Hematopoietic multipotent progenitor cell treated with erythropoietin and hydrocortisone succinate and interleukin-3 and kit ligand, for 4 days (in vitro differentiated cells): ENCODE measurements around the gene PHEX.
A peak's percentile ranks its signal among the peaks of the same experiment; 100 is the strongest.

Source experiments
- DNase-seq: peaks from one replicate; pipeline ENCODE4 v3.0.0-alpha.2; 2015

The PHEX gene

DNA sequence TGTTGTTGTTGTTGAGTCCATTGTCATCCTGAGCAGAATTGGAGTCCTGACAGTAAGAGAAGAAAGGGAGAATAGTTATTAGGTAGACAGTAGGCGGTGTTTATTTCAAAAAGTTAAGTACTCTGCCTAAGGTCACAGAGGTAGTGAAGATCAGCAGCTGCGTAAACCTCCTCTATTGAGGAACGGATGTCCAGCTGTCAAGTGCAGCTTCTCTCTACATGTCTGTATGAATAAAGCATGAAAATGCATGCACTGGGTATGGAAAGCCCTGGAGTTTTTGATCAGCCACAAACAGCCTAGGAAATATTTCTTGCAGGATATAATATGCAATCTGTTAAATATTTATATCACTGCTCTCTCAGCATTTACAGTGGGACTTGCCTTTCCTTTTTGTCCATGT lies 131.2 kb downstream of the PHEX start:
- no peak for DNase-seq

GRCh38 chrX:22164770-22165388 lies 132.8 kb downstream of the PHEX start:
- DNase-seq, result no peak

DNA sequence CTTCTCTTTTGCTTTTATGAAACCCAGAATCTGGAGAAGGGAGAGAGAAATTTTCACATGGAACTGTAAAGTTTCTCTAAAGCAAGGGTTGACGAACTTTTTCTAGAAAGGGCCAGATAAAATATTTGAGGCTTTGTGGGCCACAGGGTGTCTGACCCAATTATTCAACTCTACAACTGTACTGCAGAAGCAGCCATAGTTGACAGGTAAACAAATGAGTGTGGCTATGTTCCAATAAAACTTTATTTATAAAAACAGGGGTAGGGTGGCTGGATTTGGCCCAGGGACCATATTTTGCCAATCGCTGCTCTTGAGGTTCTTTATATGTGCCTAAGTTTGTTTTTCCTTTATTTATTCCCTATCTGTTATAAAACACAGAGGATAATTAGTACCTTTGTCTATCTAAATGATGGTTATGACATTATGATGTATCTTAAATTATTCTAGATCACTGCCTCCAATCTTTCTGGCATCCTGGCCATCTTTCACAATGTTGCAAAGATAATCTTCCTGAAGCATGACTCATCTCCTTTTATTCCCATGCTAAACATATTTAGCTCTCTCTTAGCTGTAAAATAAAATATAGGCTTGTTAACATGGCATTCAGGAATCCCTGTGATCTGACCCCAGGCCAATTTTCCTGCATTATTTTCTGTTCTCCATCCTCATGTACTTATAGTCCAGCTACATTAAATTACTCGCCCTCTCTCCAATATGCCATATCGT lies 133.8 kb downstream of the PHEX start:
- DNase-seq, result no peak

DNA sequence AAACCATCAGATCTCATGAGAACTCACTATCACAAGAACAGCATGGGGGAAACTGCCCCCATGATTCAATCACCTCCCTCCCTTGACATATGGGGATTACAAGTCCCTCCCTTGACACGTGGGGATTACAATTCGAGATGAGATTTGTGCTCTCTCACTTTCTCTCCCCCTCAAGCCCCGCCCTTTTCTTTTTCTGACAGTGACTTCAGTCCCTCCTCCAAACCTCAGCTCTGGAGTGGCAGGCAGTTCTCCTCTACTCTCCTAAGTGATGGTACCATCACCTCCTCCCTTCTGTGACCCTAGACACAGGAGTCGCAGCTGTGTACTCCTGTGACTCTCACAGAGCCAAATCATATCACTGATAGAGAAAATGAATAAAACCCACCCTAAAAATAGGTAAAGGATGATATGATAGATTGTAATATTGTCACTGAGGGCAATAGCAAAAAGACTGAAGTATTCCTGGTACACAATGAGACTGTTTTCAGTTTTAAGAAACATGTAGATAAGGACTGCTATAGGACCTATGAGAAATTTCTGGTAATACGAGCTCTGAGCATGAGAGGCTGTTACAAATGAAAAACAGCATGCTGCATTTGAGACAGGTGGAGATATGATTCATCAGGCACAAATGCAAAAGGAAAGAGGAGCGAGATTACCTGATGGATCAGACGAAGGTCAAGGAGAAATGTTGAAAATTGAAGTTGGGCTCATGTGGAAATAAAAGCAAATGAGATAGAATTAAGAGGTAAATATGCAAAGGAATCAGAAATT lies 139.3 kb downstream of the PHEX start:
- no peak for DNase-seq

GRCh38 chrX:22173966-22174365 lies 141.8 kb downstream of the PHEX start:
- DNase-seq, result no peak

GRCh38 chrX:22177950-22178515 lies 145.9 kb downstream of the PHEX start:
- no peak for DNase-seq

- no peak for DNase-seq
Observed at GRCh38 chrX:22184096-22184495, 152.0 kb downstream of the PHEX start.

DNA sequence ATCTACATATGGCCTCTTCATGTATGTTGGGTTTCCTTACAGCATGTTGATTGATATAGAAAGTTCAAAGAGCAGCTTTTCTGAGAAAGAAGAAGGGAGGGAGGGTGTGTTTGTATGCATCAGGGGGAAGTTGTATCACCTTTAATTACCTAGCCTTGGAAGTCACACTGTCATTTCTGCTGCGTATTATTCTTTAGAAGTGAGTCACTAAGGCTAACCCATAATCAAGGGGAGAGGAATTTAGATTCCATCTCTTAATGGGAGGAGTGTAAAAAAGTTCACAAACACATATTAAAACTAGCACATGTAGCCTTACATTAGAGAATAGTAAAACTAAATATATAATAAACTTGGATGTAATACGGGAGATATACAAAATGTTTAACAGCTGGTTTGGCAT lies 154.0 kb downstream of the PHEX start:
- no peak for DNase-seq

GRCh38 chrX:22192419-22193060 lies 160.4 kb downstream of the PHEX start:
- DNase-seq, result peak; percentile 67

GRCh38 chrX:22193851-22194659 lies 161.9 kb downstream of the PHEX start:
- no peak for DNase-seq

GRCh38 chrX:22194660-22194945 lies 162.5 kb downstream of the PHEX start:
- DNase-seq, result no peak

- no peak for DNase-seq
Observed at GRCh38 chrX:22196149-22196548, 164.0 kb downstream of the PHEX start.

DNA sequence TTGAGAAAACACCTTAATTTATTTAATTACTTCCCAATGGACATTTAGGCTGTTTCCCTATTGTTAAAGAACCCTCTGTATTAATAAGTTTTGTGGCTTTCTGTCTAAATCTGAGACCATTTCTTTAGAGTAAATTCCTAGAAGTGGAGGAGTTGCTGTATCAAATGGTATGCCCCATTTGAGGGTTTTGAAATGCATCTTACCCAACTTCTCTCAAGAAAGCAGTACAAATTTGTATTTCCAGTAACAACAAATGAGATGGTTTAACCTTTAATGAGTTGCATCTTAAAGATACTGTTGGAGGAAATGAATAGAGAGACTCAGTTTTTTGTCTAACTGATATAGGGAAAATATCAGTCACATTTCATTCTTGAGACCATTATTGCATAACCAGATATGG lies 170.1 kb downstream of the PHEX start:
- no peak for DNase-seq

DNA sequence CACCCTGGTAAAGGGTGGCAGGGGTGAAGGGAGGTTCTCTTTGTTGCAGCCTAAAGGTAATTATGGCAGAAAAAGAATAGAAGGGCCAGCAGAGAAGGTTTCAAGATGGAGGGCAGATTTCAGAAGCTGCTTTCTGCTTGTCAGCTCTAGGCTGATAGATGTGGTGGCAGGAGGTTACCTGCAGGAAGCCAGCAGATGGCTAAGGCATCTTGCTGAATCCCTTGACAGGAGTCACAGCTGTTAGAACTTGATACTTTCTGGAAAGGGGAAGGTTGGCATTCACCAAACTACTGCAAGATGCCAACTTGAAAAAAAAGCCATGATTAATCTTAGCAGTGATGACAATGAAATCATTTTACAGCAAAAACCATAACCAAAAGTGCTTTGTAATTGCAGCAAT lies 171.1 kb downstream of the PHEX start:
- DNase-seq, result no peak

DNA sequence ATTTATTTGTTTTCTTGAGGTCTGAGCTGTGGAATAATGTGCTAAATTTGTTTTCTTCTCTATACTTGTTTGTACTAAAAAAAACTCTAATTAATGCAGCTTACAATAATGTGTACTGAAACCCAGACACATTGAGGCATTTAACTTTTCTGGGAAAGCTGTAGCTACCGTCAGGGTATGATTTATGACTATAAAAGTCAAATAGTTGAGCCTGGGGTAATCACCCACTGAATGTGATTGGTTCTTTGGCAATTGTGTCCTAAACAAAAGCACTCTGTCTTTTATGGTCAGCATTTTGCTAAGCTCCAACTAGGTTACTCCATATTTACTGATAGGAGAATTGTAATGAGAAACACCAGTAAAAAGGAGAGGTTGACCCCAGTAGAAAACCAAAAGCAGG lies 174.7 kb downstream of the PHEX start:
- no peak for DNase-seq

GRCh38 chrX:22220941-22221340 lies 188.8 kb downstream of the PHEX start:
- DNase-seq, result no peak

- no peak for DNase-seq
Observed at GRCh38 chrX:22234380-22234779, 202.3 kb downstream of the PHEX start.

- DNase-seq, result no peak
Observed at GRCh38 chrX:22237479-22237878, 205.4 kb downstream of the PHEX start.

DNA sequence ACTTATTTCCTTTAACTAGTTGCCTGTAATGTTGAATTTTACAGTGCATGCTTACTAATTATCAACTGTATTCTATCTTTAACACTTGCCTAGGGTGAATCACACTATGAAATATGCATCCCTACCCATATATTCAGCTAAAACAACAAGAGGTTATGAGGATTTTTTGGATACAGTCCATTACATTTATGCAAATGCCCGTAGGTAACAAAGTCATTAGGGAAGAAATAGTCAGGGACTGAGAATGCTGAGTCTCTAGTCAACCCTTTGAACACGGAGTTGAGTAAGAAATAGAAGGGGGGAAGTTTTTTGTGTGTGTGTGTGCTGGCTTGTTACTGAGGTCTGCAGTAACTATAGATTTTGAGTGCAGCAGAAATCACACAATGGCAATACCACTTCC lies 214.5 kb downstream of the PHEX start:
- DNase-seq, result no peak

GRCh38 chrX:22247169-22247568 lies 215.0 kb downstream of the PHEX start:
- DNase-seq, result no peak

DNA sequence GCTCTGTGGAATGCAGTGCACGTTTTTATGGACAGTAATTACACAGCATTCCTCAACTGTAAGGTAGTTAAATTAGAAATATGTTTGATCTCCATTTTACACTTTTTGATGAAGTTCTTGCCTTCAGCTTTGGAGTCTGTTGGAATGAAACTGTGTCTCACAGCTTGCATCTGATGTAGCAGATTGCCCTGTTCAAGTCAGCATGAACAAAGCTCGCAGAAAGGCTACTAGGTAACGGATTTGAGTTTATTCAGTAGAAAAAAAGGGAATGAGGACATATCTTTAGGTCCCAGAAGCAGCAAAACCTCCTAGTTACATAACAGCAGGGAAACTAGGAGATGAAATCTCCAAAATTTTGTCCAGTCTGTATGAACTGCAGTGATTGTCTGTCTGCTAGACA lies 216.3 kb downstream of the PHEX start:
- DNase-seq, result no peak

GRCh38 chrX:22249371-22249770 lies 217.2 kb downstream of the PHEX start:
- DNase-seq, result no peak

DNA sequence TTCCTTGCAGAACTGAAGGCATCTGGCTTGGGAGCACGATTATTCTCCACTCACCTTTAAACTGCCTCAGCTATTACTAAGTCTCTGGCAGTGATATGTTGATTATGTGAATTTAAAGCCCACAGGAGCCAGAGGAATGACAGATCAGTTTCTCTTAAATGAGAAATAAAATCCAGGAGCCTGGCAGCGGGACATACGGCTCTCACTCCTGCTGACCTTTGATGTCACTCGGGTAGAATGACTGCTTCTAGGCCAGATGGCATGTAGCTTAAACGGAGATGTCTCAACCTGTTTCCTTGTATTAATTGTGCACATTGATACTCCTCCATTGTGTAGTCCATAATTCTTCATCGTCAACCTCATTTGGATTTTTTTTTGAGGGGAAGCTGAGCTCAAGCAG lies 236.6 kb downstream of the PHEX start:
- no peak for DNase-seq
